HG03280 (cell line): Measurements from ENCODE around the gene STAT4.
A peak's percentile ranks its signal among the peaks of the same experiment; 100 is the strongest.

ENCODE experiments used
- ATAC-seq: cut with Tn5 transposase; IDR thresholded peaks from one replicate; pipeline ENCODE4 v1.9.1; 2021; ENCODE audit warnings: mild to moderate bottlenecking, moderate library complexity; ENCODE audit not compliant: unreplicated experiment

STAT4 gene, protein sequence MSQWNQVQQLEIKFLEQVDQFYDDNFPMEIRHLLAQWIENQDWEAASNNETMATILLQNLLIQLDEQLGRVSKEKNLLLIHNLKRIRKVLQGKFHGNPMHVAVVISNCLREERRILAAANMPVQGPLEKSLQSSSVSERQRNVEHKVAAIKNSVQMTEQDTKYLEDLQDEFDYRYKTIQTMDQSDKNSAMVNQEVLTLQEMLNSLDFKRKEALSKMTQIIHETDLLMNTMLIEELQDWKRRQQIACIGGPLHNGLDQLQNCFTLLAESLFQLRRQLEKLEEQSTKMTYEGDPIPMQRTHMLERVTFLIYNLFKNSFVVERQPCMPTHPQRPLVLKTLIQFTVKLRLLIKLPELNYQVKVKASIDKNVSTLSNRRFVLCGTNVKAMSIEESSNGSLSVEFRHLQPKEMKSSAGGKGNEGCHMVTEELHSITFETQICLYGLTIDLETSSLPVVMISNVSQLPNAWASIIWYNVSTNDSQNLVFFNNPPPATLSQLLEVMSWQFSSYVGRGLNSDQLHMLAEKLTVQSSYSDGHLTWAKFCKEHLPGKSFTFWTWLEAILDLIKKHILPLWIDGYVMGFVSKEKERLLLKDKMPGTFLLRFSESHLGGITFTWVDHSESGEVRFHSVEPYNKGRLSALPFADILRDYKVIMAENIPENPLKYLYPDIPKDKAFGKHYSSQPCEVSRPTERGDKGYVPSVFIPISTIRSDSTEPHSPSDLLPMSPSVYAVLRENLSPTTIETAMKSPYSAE

DNA sequence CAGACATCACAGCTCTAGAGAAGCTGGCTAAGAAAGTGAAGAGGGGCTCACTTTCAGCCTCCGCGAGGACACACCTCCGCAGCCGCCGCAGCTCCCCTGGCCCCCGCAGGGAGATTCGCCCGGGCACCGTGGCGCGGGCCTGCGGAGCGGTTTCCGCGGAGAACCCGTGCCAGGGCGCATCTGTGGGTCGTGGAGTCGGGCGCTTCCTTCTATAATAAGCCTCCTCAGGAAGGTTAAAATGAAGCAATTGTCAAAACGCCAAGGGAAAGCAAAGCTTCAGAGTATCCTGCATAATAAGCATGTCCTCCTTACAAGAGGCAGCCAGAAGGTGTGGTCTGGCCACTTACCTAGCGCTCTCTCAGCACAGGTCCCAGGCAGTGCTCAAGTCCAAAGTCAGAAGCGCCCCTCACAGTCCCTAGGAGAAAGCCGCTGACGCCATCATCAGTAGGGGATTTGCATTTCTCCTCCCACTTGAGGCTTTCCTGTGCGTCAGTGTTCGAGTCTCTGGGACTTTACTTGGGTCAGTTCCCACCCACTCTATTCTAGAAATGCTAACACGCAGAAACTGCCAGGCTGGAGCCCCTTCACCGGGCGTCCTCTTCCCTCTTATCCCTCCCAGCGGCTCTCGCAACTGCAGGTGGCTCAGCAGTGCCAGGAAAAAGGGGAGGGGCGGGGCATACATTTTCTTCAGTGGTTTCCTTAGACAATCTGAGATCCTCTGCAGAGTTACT, at the start of gene STAT4:
Gene STAT4, minus strand, starts transcription at position 395 of the 731 bp plus-strand sequence. CDS start 2,791 bp downstream, outside the sequence.
- ATAC-seq: peak; percentile 87

DNA sequence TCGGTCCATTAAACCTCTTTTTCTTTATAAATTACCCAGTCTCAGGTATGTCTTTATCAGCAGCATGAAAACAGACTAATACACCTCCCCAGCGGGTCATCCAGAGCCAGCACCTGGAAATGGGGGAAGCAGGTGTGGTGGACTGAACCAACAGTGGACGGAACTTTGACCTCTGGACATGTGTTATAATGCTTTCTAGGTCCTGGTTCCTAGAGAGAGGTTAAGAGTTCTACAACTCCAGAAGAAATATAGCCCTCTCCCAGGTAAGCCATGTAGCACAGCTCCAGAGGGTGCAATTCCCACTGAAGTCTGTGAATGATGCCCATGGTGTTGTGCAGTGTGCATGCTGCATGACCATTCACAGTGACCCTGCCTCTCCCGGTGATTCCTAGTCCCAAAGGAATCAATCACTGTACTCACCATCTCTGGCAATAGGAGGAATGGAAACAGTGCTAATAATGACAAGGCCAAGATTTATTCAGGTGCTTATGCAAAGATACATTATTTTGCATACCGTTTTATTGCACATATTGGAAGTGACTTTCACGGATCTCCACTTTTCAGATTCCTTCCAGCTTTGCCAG, 49.2 kb upstream of the STAT4 start:
- ATAC-seq: no peak

DNA sequence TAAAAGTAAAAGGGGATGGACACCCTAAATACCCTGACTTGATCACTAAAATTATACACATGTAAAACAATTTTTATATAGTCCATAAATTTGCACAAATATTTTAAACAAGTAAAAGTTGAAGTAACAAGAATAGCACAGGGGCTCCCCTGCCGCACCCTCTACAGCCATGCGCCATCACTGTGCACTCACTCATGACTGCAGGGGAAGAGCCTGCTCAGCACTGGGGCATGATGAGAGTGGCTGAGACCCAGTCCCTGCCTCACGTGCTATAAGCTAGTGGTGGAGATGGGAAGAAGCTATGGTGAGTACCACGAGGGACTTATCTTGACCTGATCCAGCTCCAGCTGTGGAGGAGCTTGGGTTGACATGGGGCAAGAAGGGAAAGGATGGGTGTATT, 47.5 kb upstream of the STAT4 start:
- ATAC-seq: no peak

DNA sequence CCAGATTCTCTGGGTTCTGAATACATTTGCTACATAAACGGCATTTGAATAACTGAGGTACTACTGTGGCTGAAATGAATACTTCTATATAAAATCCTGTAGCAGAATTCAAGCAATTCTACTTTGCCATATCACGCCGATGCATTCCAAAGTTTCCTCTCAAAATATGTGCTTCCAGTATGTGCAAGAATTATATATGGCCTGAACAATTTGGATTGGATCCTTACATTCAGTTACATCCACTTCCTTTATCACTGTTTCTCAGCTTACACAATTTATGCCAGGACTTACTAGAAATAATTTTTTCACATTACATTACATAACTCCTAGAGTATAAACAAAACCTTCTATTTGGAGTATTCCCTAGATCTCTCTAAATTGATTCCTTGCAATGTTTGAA, 46.3 kb upstream of the STAT4 start:
- no peak for ATAC-seq

DNA sequence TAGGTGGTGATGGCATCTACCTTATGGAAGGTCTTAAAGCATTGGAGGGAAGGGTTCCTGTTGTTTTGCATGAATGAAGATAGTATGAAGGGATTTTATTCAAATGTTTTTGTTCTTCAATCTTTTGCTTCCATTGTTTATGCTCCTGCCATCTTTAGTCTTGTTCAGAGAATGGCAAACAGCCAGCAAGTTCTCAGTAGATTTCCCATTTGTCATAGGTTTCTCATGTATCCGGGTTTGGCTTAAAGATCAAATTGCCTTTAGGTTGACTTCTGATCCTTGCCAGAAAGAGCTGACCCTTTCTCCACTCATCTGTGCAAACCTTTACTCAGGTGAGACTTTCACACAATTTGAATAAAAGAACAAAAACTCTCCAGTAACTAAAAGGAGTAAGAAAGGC, 44.2 kb upstream of the STAT4 start:
- no peak for ATAC-seq

DNA sequence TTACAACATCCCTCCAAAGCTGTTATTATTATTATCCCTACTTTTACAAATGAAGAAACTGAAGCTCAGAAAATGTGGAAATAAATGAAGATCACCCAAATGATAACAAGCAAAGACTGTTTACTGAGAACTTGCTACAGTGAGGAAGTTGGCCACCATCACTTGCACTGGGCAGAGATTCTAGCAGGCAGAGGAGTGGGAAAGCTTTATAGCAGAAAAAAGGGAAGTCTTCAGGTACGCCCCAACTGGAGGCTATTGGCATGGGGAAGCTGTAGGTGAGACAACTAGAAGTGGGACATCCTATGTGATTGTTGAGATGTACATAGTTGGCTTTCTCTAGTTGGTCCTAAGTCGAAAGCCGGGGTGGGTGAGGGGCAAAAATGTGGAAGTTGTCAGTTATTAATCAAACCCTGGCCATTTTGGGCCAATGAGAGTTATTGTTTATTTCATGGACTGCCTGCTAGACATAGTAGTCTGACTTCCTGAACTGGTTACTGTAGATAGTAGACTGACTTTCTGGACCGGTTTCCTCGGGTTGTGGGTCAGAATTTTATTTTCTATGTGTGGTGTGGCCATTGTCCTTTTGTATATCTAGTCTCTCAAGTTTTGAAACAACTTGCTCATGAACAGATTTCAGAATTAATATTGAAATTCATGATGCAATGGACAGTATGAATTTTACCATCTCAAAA, 40.2 kb upstream of the STAT4 start:
- ATAC-seq: no peak

DNA sequence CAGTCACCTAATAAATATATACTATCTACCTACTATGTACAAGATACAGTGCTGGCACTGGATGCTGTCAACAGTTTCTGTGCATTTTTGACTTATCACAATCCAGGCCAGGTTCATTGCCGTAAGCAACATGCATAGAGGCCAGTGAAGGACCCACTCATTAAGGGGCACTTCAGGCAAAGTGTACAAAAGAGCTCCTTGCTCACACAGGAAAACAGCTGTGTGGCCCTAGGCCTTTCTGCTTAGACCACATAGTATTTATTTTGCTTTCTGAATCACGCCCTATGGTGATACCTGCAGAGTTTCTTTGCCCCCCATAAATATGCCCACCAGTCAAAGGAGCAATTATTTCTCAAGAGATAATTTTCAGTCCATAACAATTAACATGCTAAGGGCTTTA, 39.6 kb upstream of the STAT4 start:
- no peak for ATAC-seq

DNA sequence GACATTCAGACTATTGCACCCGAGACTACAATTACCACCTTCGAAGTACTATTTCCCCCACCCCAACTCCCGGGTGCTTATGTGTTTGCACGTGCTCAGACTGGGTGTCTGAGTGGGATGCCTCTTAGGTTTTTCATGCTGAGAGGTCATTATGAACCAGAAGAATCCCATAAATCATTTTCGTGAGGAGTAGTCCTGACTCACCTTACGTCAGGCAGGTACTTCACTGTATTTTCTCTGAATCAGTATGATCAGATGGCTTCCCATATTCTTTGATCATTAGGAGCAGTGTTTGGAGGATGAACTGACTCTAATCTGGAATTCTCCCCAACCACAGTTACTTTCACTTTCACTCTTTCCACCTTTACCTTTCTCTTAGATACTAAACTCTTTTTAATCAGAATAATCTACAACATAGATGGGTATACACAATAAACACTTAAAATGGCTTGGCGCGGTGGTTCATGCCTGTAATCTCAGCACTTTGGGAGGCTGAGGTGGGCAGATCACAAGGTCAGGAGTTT, 38.4 kb upstream of the STAT4 start:
- ATAC-seq: no peak

DNA sequence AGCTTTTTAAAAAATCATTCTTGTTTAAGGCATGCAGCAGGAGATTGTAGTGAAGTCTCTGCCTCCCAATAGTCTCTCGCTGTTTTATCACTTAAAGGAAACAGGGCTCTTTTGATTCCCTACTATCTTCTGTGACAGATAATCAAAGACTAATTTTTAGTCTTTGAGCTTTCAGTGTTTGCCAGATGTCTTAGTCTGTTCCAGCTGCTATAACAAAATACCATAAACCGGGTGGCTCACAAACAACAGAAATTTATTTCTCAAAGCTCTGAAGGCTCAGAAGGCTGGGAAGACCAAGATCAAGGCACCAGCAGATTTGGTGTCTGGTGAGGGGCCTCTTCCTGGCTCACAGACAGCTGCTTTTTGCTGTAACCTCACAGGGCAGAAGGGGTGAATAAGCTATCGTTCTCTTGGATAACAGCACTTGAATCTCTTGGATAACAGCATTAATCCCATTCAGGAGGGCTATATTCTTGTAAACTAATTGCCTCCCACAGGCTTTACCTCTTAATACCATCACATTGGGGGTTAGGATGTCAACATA, 37.8 kb upstream of the STAT4 start:
- ATAC-seq: no peak

DNA sequence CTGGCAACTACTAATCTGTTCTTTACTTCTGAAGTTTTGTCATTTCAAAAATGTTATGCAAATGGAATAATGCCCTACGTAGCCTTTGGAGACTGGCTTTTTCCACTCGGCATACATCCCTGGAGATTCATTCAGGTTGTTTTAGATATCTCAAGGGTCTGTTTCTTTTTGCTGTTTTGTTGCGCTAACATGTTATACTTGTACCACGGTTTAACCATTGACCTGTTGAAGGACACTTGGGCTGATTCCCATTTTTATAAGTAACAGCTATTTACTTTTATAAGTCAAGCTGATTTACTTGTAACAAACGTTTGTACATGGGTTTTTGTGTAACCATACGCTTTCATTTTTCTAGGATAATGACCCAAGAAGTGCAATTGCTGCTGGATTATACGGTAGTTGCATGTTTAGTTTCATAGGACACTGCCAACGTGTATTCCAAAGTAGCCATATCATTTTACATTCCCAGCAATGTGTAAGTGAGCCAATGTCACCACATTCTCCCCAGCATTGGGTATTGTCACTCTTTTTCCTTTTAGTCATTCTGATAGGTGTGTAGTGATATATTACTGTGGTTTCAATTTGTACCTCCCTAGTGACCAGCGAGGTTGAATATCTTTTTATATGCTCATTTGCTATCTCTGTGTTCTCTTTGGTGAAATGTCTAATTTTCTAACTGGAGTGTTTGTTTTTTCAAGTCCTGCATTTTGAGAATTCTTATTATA, 36.5 kb upstream of the STAT4 start:
- no peak for ATAC-seq

DNA sequence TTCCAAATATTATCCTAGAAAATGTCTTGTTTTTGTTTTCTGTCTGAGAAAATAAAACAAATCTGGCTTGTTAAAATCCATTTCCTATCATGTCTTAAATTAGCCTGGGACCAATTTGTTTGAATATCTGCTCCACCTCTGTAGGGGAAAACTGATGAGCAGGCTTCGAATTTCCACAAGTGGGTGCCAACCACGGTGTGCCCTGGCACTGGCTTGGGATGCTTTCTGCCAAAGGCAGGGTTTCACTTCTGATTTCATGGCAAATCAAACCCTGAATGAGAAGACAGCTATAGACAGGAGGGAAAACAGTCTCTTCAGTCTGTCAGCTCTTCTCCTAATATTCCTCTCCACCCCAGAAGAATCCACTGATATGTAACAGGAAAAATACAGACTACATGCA, 33.7 kb upstream of the STAT4 start:
- ATAC-seq: no peak

DNA sequence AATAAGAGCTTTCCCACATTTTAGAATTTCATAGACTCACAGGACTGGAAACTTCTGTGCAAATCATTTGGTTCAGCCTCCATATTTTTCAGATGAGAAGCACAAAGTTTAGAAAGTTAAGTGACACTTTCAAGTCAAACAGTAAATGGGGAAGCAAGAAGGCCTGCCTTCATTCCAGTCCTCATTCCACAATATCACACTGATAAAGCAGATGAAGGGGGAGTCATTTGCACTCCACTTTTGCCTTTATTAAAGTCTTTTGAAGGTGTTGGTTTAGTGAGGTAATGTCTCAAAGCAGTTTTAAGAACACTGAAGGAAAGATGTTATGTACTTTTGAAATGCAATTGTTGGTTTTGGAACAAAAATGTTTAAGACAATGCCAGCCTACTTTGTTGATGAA, 32.7 kb upstream of the STAT4 start:
- no peak for ATAC-seq

DNA sequence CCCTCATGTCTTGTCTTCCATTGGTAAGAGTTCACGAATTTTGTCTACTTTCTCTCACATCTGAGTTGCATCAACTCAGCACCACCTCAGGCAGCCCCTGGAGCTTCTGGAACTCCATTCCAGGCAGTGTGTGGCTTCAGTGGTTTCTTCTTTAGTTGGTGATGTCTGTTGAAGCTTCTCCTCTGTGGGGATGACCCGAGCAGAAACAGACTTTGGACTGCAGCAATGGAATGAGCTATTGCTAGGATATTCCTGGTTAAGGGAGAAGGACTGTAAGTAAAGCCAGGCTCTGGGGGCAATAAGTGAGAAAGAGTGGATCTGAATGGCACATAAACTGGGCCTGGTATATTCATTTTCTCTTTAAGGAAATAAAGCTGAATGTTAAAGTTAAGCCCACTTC, 32.3 kb upstream of the STAT4 start:
- ATAC-seq: no peak

DNA sequence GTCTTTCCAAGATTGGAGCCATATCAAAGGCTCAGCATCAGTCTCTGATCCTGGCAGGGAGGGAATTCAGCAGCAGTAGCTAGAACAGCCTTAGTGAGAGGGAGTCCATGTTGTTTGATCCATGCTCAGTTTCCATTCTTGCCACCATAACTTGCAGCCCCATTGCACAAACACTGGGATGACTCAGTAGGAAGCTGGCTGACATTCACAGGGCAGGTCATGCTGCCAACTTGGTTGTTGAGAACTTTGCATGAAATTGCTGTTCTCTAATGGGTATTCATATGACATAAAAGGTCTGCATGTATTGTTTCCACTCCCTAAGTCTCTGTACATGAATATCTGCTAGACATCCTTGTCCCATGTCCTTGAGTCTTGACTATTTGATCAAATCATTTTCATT, 29.9 kb upstream of the STAT4 start:
- ATAC-seq: no peak

DNA sequence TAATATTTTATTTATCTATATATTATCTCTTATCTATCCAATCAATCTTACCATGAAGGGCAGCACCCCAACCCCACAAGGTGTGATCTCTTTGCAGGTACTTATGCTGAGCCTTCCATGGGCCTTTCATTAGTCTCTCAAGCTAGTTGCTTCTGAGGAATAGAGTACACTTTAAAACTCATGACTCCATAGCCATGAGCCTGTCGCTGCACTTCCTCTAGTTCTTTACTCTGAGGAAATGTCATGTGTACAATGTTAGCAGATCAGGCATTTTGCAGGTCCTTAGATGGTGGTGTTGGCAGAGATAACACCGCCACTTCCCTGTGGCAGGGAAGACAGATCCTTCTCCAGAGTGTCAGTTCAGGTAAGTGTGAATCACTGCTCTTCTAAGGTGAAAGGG, 29.5 kb upstream of the STAT4 start:
- no peak for ATAC-seq

DNA sequence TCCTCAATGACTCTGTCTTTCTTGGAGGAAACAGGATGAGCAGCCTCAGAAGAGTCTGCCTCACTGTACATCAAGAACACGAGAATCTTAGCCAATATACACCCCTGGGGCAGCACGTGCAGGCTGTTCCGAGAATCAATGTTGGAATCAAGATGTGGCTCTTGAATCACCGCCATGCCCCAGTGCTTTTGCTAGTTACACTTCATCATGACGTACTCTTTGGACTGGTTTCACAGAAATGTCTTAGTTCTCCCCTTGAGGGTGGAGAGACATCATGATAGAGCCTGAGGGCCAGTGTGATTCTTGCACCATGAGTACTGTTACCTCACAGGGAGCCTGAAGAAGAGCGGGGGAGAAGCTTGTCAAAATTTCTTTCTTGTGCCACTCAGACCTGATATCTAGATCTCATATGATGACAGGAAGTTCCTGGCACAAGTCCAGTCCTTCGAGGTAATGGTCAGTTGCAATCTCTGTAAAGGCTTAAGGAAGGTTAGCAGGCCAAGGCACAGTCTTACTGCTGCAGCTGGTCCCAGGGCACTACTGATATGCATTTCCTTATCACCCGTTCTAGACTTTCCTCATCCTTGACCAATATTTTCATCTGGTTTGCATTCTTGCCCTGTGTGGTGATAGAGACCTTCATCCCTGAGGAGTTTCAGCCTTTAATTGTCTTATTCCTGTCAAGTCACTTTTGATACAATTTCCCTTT, 28.2 kb upstream of the STAT4 start:
- ATAC-seq: no peak

DNA sequence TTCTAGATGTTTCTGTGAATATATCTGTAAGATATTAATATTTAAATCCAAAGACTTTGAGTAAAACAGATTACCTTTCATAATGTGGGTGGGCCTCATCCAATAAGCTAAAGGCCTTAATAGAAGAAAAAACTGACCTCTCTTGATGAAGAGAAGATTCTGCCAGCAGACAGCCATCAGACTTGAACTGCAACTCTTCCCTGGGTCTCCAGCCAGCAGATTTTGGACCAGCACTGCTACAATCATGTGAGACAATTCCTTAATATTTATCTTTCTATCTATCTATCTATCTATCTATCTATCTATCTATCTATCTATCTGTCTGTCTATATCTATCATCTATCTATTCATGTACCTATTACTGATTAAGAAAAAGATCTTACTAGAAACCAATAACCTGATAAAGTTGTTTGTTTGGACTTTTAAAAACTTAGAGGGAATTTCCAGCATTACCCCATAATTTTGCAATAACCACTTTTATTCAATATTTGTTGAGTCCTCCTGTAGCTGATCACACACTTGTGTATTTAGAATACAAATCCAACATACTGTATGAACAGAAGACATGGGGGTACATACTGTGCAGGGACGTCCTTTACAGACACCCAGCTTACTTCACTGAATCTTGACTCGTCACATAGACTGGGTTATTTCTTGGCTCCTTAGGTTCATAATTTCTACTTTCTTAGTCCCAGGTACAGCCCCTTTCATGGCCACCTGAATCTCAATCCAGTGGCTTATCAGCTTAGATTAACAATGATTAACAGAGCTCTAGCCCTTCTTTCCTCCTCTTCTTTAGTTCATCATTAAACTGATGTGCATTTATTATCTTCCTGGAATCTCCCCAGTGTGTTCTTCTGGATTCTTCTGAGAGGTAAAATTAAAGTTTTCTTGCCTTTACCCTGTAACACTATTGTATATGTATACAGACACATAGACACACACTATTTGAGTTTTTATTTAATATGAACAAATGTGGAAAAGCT, 27.2 kb upstream of the STAT4 start:
- ATAC-seq: no peak
